ENCODE results near the gene GHRH. TPM values are rescaled to one million over a fixed set of nuclear protein-coding genes. Genes with fewer than 3 reads are reported as not detected.

GHRH gene
- total RNA-seq, 1 donor from 2014 or later: not detected

Other genes with a start within 250 kb of the GHRH start
- 49.2 and 53.7 TPM in 2 replicates for gene RBL1, start 165.8 kb downstream of the GHRH start, total RNA-seq
- 223 and 234 TPM in 2 replicates for gene RPN2, start 82.5 kb downstream of the GHRH start, total RNA-seq
- 1.1 and 1.3 TPM in 2 replicates for gene MROH8, start 82.3 kb downstream of the GHRH start, total RNA-seq
- 14.6 and 16.4 TPM in 2 replicates for gene MANBAL, start 27.8 kb upstream of the GHRH start, total RNA-seq
- gene SRC, start 84.3 kb upstream of the GHRH start, total RNA-seq: 6.2 and 6.4 TPM in 2 replicates